K562 (cell line): Measurements from ENCODE around the gene GP1BA. TPM values are rescaled to one million over a fixed set of nuclear protein-coding genes. Genes with fewer than 3 reads are reported as not detected.

ENCODE experiments used
- ATAC-seq: fragments of 200-7000 bp; cut with Tn5 transposase; 3 replicates; pipeline ENCODE4 v1.9.1; 2020; ENCODE audit warnings: moderate library complexity
- BruUV-seq: library from RNA; stranded (reverse); fragments of 400-500 nt; replicated peaks from 2 replicates; lab custom pipeline; 2021; lab: Mats Ljungman, UMichigan
- CTCF ChIA-PET: fragments of 300-600 bp; formaldehyde crosslinking; extraction: SDS; loops from one replicate; lab custom pipeline; 2021; ENCODE audit warnings: low intra/inter-chr PET ratio; lab: Yijun Ruan, JAX
- POLR2A ChIA-PET: fragments of 300-600, 350-650 bp; sonication (Branson Sonifier 250); formaldehyde crosslinking; extraction: SDS; loops from one replicate; lab custom pipeline; 2021; ENCODE audit warnings: antibody characterized with exemption, inconsistent platforms; lab: Yijun Ruan, JAX
- DNase-seq, 4 experiments: peaks; one replicate each; pipeline versions ENCODE4 v3.0.0 to v3.0.0-alpha.2; 2011 to 2018; ENCODE audit warnings: low spot score in 3 of 4, mixed read lengths in 3 of 4; ENCODE audit errors: extremely low read depth in 1 of 4
- FAIRE-seq: peaks from 2 replicates; lab custom pipeline; 2011; peaks lifted over from hg19 to GRCh38; lab: Jason Lieb, UNC
- H2AFZ ChIP-seq: 2 replicates; pipeline ENCODE4 v1.6.0; 2011; ENCODE audit warnings: low read depth, low read length, control low read depth, inconsistent platforms
- H3K27ac ChIP-seq: fragments of 200-600 bp; 3 replicates; pipeline ENCODE4 v1.8.0; 2011; ENCODE audit warnings: low read depth, mild to moderate bottlenecking, control low read depth, inconsistent platforms, low read length, moderate library complexity, mixed read lengths; ENCODE audit errors: extremely low read depth
- H3K27me3 ChIP-seq, 2 experiments: fragments of 300-600 bp in 1 of 2; 2 replicates in 1 of 2; 3 replicates in 1 of 2; pipeline versions ENCODE4 v1.6.0 to v1.8.0; 2011; ENCODE audit warnings: inconsistent platforms in 2 of 2, low read length in 2 of 2, mild to moderate bottlenecking in 1 of 2, mixed read lengths in 1 of 2, moderate library complexity in 1 of 2; ENCODE audit not compliant: control insufficient read depth in 2 of 2, insufficient read depth in 2 of 2
- H3K36me3 ChIP-seq: fragments of 300-600 bp; 3 replicates; pipeline ENCODE4 v1.8.0; 2011; ENCODE audit warnings: mild to moderate bottlenecking, low read length, inconsistent platforms; ENCODE audit not compliant: control insufficient read depth, insufficient read depth
- H3K4me1 ChIP-seq, 2 experiments: fragments of 200-600 bp in 1 of 2; replicated peaks in 1 of 2; 2 replicates in 1 of 2; 3 replicates in 1 of 2; pipeline versions ENCODE4 v1.5.1 to v1.8.0; 2011; ENCODE audit warnings: inconsistent platforms in 2 of 2, low read length in 2 of 2, mild to moderate bottlenecking in 1 of 2, mixed read lengths in 1 of 2, moderate library complexity in 1 of 2; ENCODE audit not compliant: control insufficient read depth in 2 of 2, insufficient read depth in 2 of 2
- H3K4me2 ChIP-seq: 2 replicates; pipeline ENCODE4 v1.6.1; 2011; ENCODE audit warnings: low read length, control low read depth, inconsistent platforms, mixed read lengths; ENCODE audit not compliant: insufficient read depth
- H3K4me3 ChIP-seq: fragments of 200-600 bp; sonication (generic), shearing (Covaris generic); 2 replicates; pipeline ENCODE4 v1.5.1; 2016; ENCODE audit warnings: control low read depth, inconsistent platforms
- H3K79me2 ChIP-seq: fragments of 200-600 bp; 3 replicates; pipeline ENCODE4 v1.8.0; 2011; ENCODE audit warnings: low read length, inconsistent platforms; ENCODE audit not compliant: control insufficient read depth, insufficient read depth
- H3K9ac ChIP-seq, 2 experiments: 2 replicates each; pipeline versions ENCODE4 v1.6.0 to v1.6.1; 2011; ENCODE audit warnings: low read depth in 2 of 2, low read length in 2 of 2, control low read depth in 1 of 2, inconsistent platforms in 1 of 2, mild to moderate bottlenecking in 1 of 2, mixed read lengths in 1 of 2; ENCODE audit not compliant: insufficient read depth in 1 of 2
- H3K9me1 ChIP-seq: one replicate; pipeline ENCODE4 v1.6.0; 2011; ENCODE audit warnings: inconsistent platforms, mild to moderate bottlenecking, low read length, moderate library complexity; ENCODE audit not compliant: control insufficient read depth, insufficient read depth
- H3K9me3 ChIP-seq: replicated peaks from 2 replicates; pipeline ENCODE4 v1.5.1; 2011; ENCODE audit warnings: low read depth, low read length, inconsistent platforms; ENCODE audit not compliant: control insufficient read depth, insufficient read depth
- H4K20me1 ChIP-seq: replicated peaks from 2 replicates; pipeline ENCODE4 v1.6.1; 2011; ENCODE audit warnings: low read length, inconsistent platforms, mixed read lengths; ENCODE audit not compliant: control insufficient read depth, insufficient read depth
- AFF1 ChIP-seq, 2 experiments: fragments of 450-650 bp; IDR thresholded peaks; 2 replicates each; pipeline ENCODE4 v1.6.1; 2018; ENCODE audit warnings: mild to moderate bottlenecking in 2 of 2, low read depth in 1 of 2; ENCODE audit not compliant: partially characterized antibody in 2 of 2
- ERF ChIP-seq: fragments of 450-650 bp; formaldehyde crosslinking; IDR thresholded peaks from 2 replicates; pipeline ENCODE4 v1.4.0; 2020; ENCODE audit warnings: mild to moderate bottlenecking, mixed read lengths
- GTF2E2 ChIP-seq: fragments of 200-800 bp; sonication (Bioruptor generic); IDR thresholded peaks from 2 replicates; pipeline ENCODE4 v1.6.1; 2016; ENCODE audit warnings: missing genetic modification characterization, missing compliant biosample characterization
- KDM4B ChIP-seq, 2 experiments: fragments of 450-650 bp in 1 of 2; sonication (generic) in 1 of 2; IDR thresholded peaks; 2 replicates each; pipeline ENCODE4 v1.6.1; 2016 to 2017; ENCODE audit warnings: borderline replicate concordance in 2 of 2, antibody characterized with exemption in 1 of 2, low read depth in 1 of 2, mild to moderate bottlenecking in 1 of 2
- MTA3 ChIP-seq: fragments of 450-650 bp; formaldehyde crosslinking; IDR thresholded peaks from 2 replicates; pipeline ENCODE4 v1.6.1; 2017; ENCODE audit warnings: mild to moderate bottlenecking, borderline replicate concordance
- SAP30 ChIP-seq: fragments of 200-600 bp; sonication (generic); IDR thresholded peaks from 2 replicates; pipeline ENCODE4 v1.6.1; 2012; ENCODE audit warnings: borderline replicate concordance, low read depth, mild to moderate bottlenecking, moderate library complexity, low read length, control low read depth, inconsistent platforms; ENCODE audit not compliant: insufficient read depth, poor library complexity, severe bottlenecking
- SIN3A ChIP-seq, 2 experiments: fragments of 150-350 bp in 1 of 2; IDR thresholded peaks; 2 replicates each; pipeline ENCODE4 v1.6.1; 2011 to 2016; ENCODE audit warnings: borderline replicate concordance in 2 of 2, low read depth in 2 of 2, low read length in 2 of 2, mild to moderate bottlenecking in 2 of 2, moderate library complexity in 2 of 2; ENCODE audit not compliant: control insufficient read depth in 1 of 2
- TFAP4 ChIP-seq: sonication (generic); formaldehyde crosslinking; IDR thresholded peaks from 2 replicates; pipeline ENCODE4 v1.8.0; 2022; ENCODE audit warnings: missing genetic modification reagents, mild to moderate bottlenecking, moderate library complexity, borderline replicate concordance
- THRB ChIP-seq: fragments of 450-650 bp; formaldehyde crosslinking; conservative IDR thresholded peaks from 2 replicates; pipeline ENCODE4 v1.4.0; 2022; ENCODE audit warnings: mild to moderate bottlenecking, missing genetic modification characterization
- WGBS: fragments of 100-300 bp; shearing (Covaris generic); methylation state at CpG from one replicate; pipeline ENCODE4 v1.1.6; 2016; ENCODE audit warnings: low coverage, mixed read lengths; ENCODE audit not compliant: insufficient coverage; ENCODE audit errors: missing lambda C conversion rate; 5-methylcytosine and 5-hydroxymethylcytosine counted together
- in situ Hi-C: fragments of 300-500 bp; cut with MboI; formaldehyde crosslinking; loops from 4 replicates; pipeline ENCODE4 v1.15.0; 2018; ENCODE audit warnings: inconsistent platforms, mixed read lengths
- intact Hi-C: fragments of 100-400 bp; cut with micrococcal nuclease; formaldehyde crosslinking; loops from 2 replicates; pipeline ENCODE4 v1.14.2; 2022
- polyA plus RNA-seq, 8 experiments: library from polyadenylated mRNA; depleted of rRNA in 4 of 8; stranded (reverse) in 5 of 8; unstranded in 3 of 8; fragments of >200 nt; fragmentation: Nextera tagmentation in 2 of 8; fragmentation: Illumina TruSeq in 1 of 8; extraction: Ambion mirVana in 2 of 8; extraction: Trizol in 1 of 8; gene quantifications; 2 replicates each; pipeline versions ENCODE4 v1.2.1 to v1.2.3, GENCODE V29; 2011 to 2014; ENCODE audit warnings: inconsistent platforms in 1 of 8, missing spikeins in 1 of 8
- total RNA-seq, 7 experiments: library from RNA; depleted of rRNA in 6 of 7; stranded (reverse); fragments of >200 nt in 6 of 7; fragmentation: Illumina TruSeq in 2 of 7; extraction: Trizol in 2 of 7; gene quantifications; 2 replicates each; pipeline versions ENCODE4 v1.2.1 to v1.2.3, GENCODE V29; 2011 to 2021; ENCODE audit warnings: low replicate concordance in 1 of 7

Gene GP1BA
- total and polyA plus RNA-seq, 9 of the 15 experiments (the other 6 are each of a cell fraction or from before 2014, with no cell fraction given), result 0.01 TPM; not detected in 8

- TF ChIP-seq AFF1 (IDR thresholded peaks at IDR 0.05; ENCODE audit: low read depth in 1 of 2, partially characterized antibody in 2 of 2) (peak in 1 of 2 experiments; percentile 24), THRB (CRISPR knock-in tag) (peak; percentile 3; the same call in 1 of the 2 replicates)
Measured at GRCh38 chr17:4945176-4945943, 13.3 kb downstream of the GP1BA start (continued).

DNA sequence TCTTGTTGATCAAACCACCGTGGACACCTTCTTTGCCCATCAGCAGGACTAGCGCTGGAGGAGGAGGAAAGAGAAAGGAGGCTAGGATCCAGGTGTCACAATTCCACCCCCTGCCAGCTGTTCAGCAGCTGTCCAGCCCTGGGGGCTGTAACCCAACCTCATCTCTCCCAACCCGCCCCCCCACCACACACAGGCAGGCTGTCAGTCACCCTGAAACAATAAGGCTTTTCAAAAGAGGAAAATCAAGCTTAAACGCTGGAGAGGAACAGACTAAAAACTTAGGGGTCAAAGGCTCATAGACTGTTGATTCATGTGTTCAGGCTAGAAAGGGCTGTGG is 13.8 kb downstream of the GP1BA start:
- FAIRE-seq (no peak), DNase-seq (no peak), ATAC-seq (no peak)
- H4K20me1 ChIP-seq, result peaks cover 22% of the 10 kb centered on the region
- TF ChIP-seq SAP30 (no peak), KDM4B (IDR thresholded peaks at IDR 0.05; ENCODE audit: borderline replicate concordance in 2 of 2, low read depth in 1 of 2) (no peak), SIN3A (IDR thresholded peaks at IDR 0.05; ENCODE audit: borderline replicate concordance in 2 of 2, control insufficient read depth in 1 of 2, low read depth in 2 of 2, low read length in 2 of 2) (peak in 1 of 2 experiments; percentile 37; a peak in 1 of 4 replicates), GTF2E2 (tag) (no peak), MTA3 (no peak), TFAP4 (0 out of 2 replicates have a peak, but pooled peaks have one; percentile 29), ERF (no peak)
- CTCF ChIA-PET, result no interaction called here
- peak overlapping the region; percentile 50 to 97; a peak in 3 of 4 replicates for H3K9ac ChIP-seq
- BruUV-seq, result no TSS peak
- peaks cover 65% of the 10 kb centered on the region for H3K36me3 ChIP-seq
- H3K27me3 ChIP-seq, result no peaks in the 10 kb centered on the region
- H3K27ac ChIP-seq, result peak overlapping the region; percentile 98
- peaks cover 24 to 37% of the 10 kb centered on the region in 2 experiments for H3K4me1 ChIP-seq
- H3K9me3 ChIP-seq, result no peaks in the 10 kb centered on the region
- no peaks in the 10 kb centered on the region for H3K9me1 ChIP-seq
- peak overlapping the region; percentile 97 for H3K4me3 ChIP-seq
- POLR2A ChIA-PET, result interaction anchor here (0.6 to 3.2 kb wide), 4 partner anchors 17 to 813 kb away, joined by 3 to 21 read pairs (median 3); partner anchors contain the start of gene SPAG7
- H3K79me2 ChIP-seq, result peaks cover 83% of the 10 kb centered on the region
- H3K4me2 ChIP-seq, result peak overlapping the region; percentile 93
- in situ Hi-C loops (no loop called here), intact Hi-C loops (loop anchor here (1.0 kb wide), 1 partner anchor 21 kb away; the partner anchor contains the start of gene SPAG7)
- no peak overlapping the region for H2AFZ ChIP-seq
- 10% methylated on average over 3 of the region's 4 CpGs for WGBS
